ENCODE measurements around the gene PHB1.

The PHB1 gene

DNA sequence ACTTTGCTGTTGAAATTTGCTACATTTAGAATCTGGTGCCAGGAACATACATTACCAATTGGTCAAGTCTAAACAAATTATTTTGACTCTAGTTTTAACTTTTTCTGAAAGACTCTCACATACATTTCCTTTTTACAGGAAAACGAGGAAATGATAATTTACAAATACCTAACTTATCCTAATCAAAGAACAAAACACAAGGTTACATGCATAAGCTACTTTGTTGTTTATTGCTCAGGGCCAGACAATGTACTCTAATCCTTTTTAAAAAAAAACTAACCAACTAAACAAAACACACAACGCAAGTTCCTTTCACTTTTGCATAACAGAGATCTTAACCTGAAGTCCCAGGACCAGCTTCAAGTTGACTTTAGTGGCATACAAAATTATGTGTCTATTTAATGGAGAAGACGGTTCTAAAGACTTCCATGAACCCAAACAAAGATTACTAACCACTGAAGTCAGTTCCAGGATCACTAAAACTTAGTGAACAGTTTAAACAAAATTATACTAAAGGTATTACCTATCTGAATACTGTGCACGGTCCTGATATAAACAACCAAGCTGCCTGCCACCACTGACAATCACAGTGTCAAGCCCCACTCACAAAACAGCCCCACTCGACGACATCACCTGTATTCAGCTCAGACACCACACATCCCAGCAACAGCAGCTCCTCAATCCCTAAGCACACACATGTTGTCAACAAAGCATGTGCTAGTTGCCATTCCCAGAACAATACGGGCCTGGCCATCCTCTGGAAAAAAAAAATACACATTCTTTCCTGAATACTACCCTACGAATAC is 54.5 kb downstream of the PHB1 start:
- FAIRE-seq (no peak), DNase-seq (ENCODE audit: extremely low spot score, insufficient read length, low read depth) (no peak)

DNA sequence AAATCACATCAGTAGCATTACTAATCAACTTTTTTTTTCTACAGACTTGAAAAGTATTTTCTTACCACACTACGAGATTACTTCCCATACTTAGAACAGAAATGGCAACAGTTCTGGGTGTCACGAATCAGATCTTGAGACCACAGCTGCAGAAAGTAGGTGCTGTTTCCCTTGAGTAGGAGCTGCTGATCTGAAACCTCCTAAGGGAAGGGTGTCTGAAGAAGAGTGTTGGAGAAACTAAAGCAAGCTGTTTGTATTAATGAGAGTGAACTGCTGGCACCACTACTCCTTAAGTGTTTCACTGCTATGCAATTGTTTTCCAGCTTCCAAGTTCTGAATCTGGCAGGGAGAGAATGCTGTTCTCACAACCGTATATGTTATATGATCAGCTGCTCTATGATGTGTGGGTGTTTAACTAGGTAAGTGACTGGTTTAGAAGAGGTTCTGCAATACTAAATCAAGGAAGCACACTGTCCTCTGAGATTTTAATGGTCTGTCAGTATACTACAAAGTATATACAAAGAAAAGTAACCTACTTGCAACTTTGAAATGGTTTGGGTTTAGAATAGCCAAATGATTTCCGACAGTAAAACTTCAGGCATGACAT is 55.9 kb downstream of the PHB1 start:
- DNase-seq (ENCODE audit: extremely low spot score, insufficient read length, low read depth) (no peak), FAIRE-seq (peak; percentile 95)

DNA sequence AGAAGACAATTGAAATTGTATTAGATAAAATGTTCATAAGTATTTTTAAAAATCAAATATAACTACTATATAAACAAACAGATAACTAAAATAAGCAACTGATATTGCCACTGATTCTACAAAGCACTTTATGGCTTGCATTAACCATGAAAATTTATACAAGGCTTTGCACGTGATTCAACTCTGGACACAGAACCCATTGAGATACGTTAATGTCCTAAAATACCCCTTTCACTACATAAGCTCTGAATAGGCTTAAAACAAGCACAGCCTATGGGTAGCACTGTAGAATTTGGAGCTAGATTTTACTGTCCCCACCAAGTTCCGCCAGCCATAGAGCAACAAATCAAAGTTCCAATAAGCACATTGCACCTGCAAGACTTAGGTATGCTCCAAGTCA is 57.2 kb downstream of the PHB1 start:
- DNase-seq (ENCODE audit: extremely low spot score, insufficient read length, low read depth): no peak
- no peak for FAIRE-seq

DNA sequence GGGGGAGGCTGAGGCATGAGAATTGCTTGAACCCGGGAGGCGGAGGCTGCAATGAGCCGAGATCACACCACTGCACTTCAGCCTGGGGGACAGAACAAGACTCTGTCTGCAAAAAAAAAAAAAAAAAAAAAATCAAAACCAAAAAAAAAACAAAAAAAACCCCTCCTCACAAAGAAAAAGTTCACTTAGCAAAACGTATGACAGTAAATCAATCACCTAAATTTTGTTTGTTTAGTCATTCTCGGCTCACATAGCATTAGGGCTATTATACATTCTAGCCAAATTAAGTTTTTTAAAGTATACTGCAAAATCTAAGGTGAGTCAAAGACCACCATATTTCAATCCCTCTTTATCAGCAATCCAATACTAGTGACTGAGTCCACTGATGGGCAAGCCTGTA is 58.4 kb downstream of the PHB1 start:
- FAIRE-seq: no peak
- no peak for DNase-seq (ENCODE audit: extremely low spot score, insufficient read length, low read depth)

Data from GM18507 (cell line).